Cardiac muscle cell (in vitro differentiated cells and primary cell): Measurements from ENCODE around the gene GOLGA8J. TPM values are rescaled to one million over a fixed set of nuclear protein-coding genes. Genes with fewer than 3 reads are reported as not detected.

ENCODE experiments used
- DNase-seq, 2 donors: peaks; one replicate each; pipeline versions ENCODE4 v3.0.0 to v3.0.0-alpha.2; 2010 to 2017; ENCODE audit warnings: low read depth in 1 of 2, low spot score in 1 of 2
- H3K27ac ChIP-seq: fragments of 200-600 bp; sonication (generic); 2 replicates; pipeline ENCODE4 v1.5.1; 2016
- H3K27me3 ChIP-seq: fragments of 200-600 bp; sonication (generic); 2 replicates; pipeline ENCODE4 v1.6.0; 2016; ENCODE audit warnings: control low read depth
- H3K36me3 ChIP-seq: fragments of 200-600 bp; sonication (generic); 2 replicates; pipeline ENCODE4 v1.5.1; 2016; ENCODE audit warnings: control low read depth
- H3K4me1 ChIP-seq: fragments of 200-600 bp; sonication (generic); 2 replicates; pipeline ENCODE4 v1.8.1; 2017; ENCODE audit warnings: low read depth, mild to moderate bottlenecking, mixed run types
- H3K4me3 ChIP-seq: fragments of 200-600 bp; sonication (generic); 2 replicates; pipeline ENCODE4 v1.5.1; 2016; ENCODE audit warnings: mild to moderate bottlenecking
- H3K9me3 ChIP-seq: fragments of 200-600 bp; sonication (generic); 2 replicates; pipeline ENCODE4 v1.5.1; 2017; ENCODE audit warnings: low read depth, mild to moderate bottlenecking, control low read depth
- CTCF ChIP-seq: IDR thresholded peaks from 2 replicates; pipeline ENCODE4 v1.5.1; 2012; ENCODE audit warnings: low read depth, mild to moderate bottlenecking, low read length
- polyA plus RNA-seq: library from polyadenylated mRNA; unstranded; fragments of >200 nt; fragmentation: Nextera tagmentation; extraction: Ambion mirVana; gene quantifications from 2 replicates; pipeline ENCODE4 v1.2.1, GENCODE V29; 2016
- total RNA-seq: library from RNA; depleted of rRNA; stranded (reverse); fragments of >200 nt; gene quantifications from 2 replicates; pipeline ENCODE4 v1.2.3, GENCODE V29; 2016

Gene GOLGA8J
- total and polyA plus RNA-seq, 2 experiments from 2014 or later = not detected

- H3K27ac ChIP-seq = no peak overlapping the region
- no peaks in the 10 kb centered on the region for H3K9me3 ChIP-seq
- H3K27me3 ChIP-seq = no peaks in the 10 kb centered on the region
- no peaks in the 10 kb centered on the region for H3K4me1 ChIP-seq
- H3K36me3 ChIP-seq = no peaks in the 10 kb centered on the region
- TF ChIP-seq CTCF = no peak
- H3K4me3 ChIP-seq = no peak overlapping the region
- no peak for DNase-seq
Measured at GRCh38 chr15:30055604-30056003, 27.2 kb upstream of the GOLGA8J start.

- Histone ChIP-seq H3K4me3 (no peak overlapping the region), H3K4me1 (no peaks in the 10 kb centered on the region), H3K27ac (no peak overlapping the region), H3K36me3 (no peaks in the 10 kb centered on the region), H3K9me3 (no peaks in the 10 kb centered on the region), H3K27me3 (no peaks in the 10 kb centered on the region)
- TF ChIP-seq CTCF = no peak
- DNase-seq = no peak
Measured at GRCh38 chr15:30056166-30056565, 26.6 kb upstream of the GOLGA8J start.

- no peak overlapping the region for H3K4me3 ChIP-seq
- H3K27me3 ChIP-seq = no peaks in the 10 kb centered on the region
- no peak overlapping the region for H3K27ac ChIP-seq
- TF ChIP-seq CTCF = no peak
- no peak for DNase-seq
- H3K9me3 ChIP-seq = no peaks in the 10 kb centered on the region
- H3K4me1 ChIP-seq = no peaks in the 10 kb centered on the region
- no peaks in the 10 kb centered on the region for H3K36me3 ChIP-seq
Measured at GRCh38 chr15:30059771-30060170, 23.0 kb upstream of the GOLGA8J start.

- Histone ChIP-seq H3K27me3 (no peaks in the 10 kb centered on the region), H3K4me3 (no peak overlapping the region), H3K9me3 (no peaks in the 10 kb centered on the region), H3K27ac (no peak overlapping the region), H3K4me1 (peaks cover 4% of the 10 kb centered on the region), H3K36me3 (no peaks in the 10 kb centered on the region)
- TF ChIP-seq CTCF = no peak
- DNase-seq = no peak
Measured at GRCh38 chr15:30062881-30063280, 19.9 kb upstream of the GOLGA8J start.

- H3K4me3 ChIP-seq = no peak overlapping the region
- H3K36me3 ChIP-seq = no peaks in the 10 kb centered on the region
- H3K27ac ChIP-seq = no peak overlapping the region
- no peaks in the 10 kb centered on the region for H3K27me3 ChIP-seq
- H3K9me3 ChIP-seq = no peaks in the 10 kb centered on the region
- H3K4me1 ChIP-seq = peaks cover 4% of the 10 kb centered on the region
- no peak for DNase-seq
- no peak for TF ChIP-seq CTCF
Measured at GRCh38 chr15:30063835-30064546, 18.8 kb upstream of the GOLGA8J start.
